ENCODE data around the gene SHROOM2. TPM values are rescaled to one million over a fixed set of nuclear protein-coding genes. Genes with fewer than 3 reads are reported as not detected.

SHROOM2 gene
- total and polyA plus RNA-seq, 7 donors: 0.05 to 0.47 (median 0.12) TPM

- DNase-seq (no peak), ATAC-seq (no peak)
- H3K36me3 ChIP-seq (ENCODE audit: insufficient read depth in 1 of 2, low read depth in 1 of 2): no peaks in the 10 kb centered on the region
- no peaks in the 10 kb centered on the region for H3K9me3 ChIP-seq
- 89 to 97% (median 89%) methylated on average over 13 to 18 of the region's 18 CpGs for WGBS, 3 donors
- no peak for TF ChIP-seq CTCF (IDR thresholded peaks at IDR 0.05)
- no peak overlapping the region for H3K4me3 ChIP-seq
- no peak overlapping the region for H3K27ac ChIP-seq
- H3K4me1 ChIP-seq: no peaks in the 10 kb centered on the region
- H3K27me3 ChIP-seq (ENCODE audit: insufficient read depth in 3 of 3, low read length in 2 of 3): no peaks in the 10 kb centered on the region
- intact Hi-C loops (cut with DNase I): no loop called here
Measured at GRCh38 chrX:9983441-9983840, 197.2 kb downstream of the SHROOM2 start.

- H3K36me3 ChIP-seq (ENCODE audit: insufficient read depth in 1 of 2, low read depth in 1 of 2): no peaks in the 10 kb centered on the region
- 84 to 96% (median 85%) methylated on average over 11 of the region's 11 CpGs for WGBS, 3 donors
- H3K27ac ChIP-seq: no peak overlapping the region
- intact Hi-C loops (cut with DNase I): no loop called here
- TF ChIP-seq CTCF (IDR thresholded peaks at IDR 0.05): no peak
- no peaks in the 10 kb centered on the region for H3K27me3 ChIP-seq (ENCODE audit: insufficient read depth in 3 of 3, low read length in 2 of 3)
- ATAC-seq (no peak), DNase-seq (no peak)
- H3K4me3 ChIP-seq: no peak overlapping the region
- H3K9me3 ChIP-seq: no peaks in the 10 kb centered on the region
- no peaks in the 10 kb centered on the region for H3K4me1 ChIP-seq
Measured at GRCh38 chrX:9983846-9984245, 197.6 kb downstream of the SHROOM2 start.

GRCh38 chrX:9988762-9989161 is 202.5 kb downstream of the SHROOM2 start:
- intact Hi-C loops (cut with DNase I): no loop called here

DNA sequence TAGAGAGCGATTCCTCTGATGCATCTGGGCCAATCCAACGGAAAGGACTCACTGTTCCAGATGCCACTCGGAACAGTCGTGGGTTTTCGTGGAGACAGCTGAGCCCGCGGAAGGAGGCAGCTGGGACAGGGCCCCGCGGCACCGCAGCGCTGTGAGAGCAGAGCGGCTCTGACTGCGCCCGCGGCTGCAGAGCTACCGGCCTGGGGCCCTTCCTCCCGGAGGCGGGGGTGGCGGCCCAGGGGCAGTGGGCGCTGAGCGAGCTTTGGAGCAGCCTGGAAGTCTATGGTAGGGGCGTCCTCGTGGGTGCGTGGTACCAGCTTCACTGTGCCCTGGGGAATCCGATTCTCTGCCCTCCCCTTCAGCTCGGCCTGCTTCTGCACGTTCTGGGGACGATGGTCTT is 205.8 kb downstream of the SHROOM2 start:
- WGBS, 3 donors: 89 to 98% (median 97%) methylated on average over 22 to 28 of the region's 28 CpGs
- intact Hi-C loops (cut with DNase I): no loop called here
- Histone ChIP-seq H3K4me3 (no peak overlapping the region), H3K4me1 (no peaks in the 10 kb centered on the region), H3K27ac (no peak overlapping the region), H3K27me3 (ENCODE audit: insufficient read depth in 3 of 3, low read length in 2 of 3) (no peaks in the 10 kb centered on the region), H3K9me3 (no peaks in the 10 kb centered on the region), H3K36me3 (ENCODE audit: insufficient read depth in 1 of 2, low read depth in 1 of 2) (no peaks in the 10 kb centered on the region)
- no peak for DNase-seq
- ATAC-seq: no peak
- TF ChIP-seq CTCF (IDR thresholded peaks at IDR 0.05): no peak

More at GRCh38 chrX:9988762-9989161, 202.5 kb downstream of the SHROOM2 start:
- 27 to 47% (median 32%) methylated on average over 1 of the region's 1 CpG for WGBS, 3 donors
- no peak overlapping the region for H3K27ac ChIP-seq
- ATAC-seq: no peak
- DNase-seq: no peak
- no peak overlapping the region for H3K4me3 ChIP-seq
- no peaks in the 10 kb centered on the region for H3K36me3 ChIP-seq (ENCODE audit: insufficient read depth in 1 of 2, low read depth in 1 of 2)
- H3K4me1 ChIP-seq: no peaks in the 10 kb centered on the region
- peak; percentile 32 for TF ChIP-seq CTCF (IDR thresholded peaks at IDR 0.05)
- no peaks in the 10 kb centered on the region for H3K27me3 ChIP-seq (ENCODE audit: insufficient read depth in 3 of 3, low read length in 2 of 3)
- H3K9me3 ChIP-seq: no peaks in the 10 kb centered on the region

DNA sequence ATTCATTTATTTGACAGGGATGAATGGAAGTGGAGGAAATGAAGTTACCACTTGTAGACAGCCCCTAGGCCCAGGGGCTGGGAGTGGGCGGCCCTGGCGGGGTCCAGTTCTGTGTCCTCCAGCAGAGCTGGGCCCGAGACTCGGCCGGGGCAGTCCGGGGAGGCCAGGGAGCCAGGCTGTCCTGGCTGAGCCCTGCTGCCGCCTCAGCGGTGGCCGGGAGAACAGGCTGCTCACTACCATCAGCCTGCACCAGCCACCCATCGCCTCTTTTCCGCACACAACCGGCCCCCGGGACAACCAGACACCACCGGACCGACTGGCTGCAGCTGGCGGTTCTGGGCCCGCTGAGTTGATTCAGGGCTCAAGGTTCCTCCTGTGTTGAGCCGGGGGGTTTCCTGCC is 206.5 kb downstream of the SHROOM2 start:
- H3K36me3 ChIP-seq (ENCODE audit: insufficient read depth in 1 of 2, low read depth in 1 of 2): no peaks in the 10 kb centered on the region
- no peak for DNase-seq
- intact Hi-C loops (cut with DNase I): no loop called here
- H3K9me3 ChIP-seq: no peaks in the 10 kb centered on the region
- H3K27ac ChIP-seq: no peak overlapping the region
- no peak for ATAC-seq
- no peaks in the 10 kb centered on the region for H3K4me1 ChIP-seq
- H3K27me3 ChIP-seq (ENCODE audit: insufficient read depth in 3 of 3, low read length in 2 of 3): no peaks in the 10 kb centered on the region
- 94 to 98% (median 95%) methylated on average over 15 to 18 of the region's 18 CpGs for WGBS, 3 donors
- TF ChIP-seq CTCF (IDR thresholded peaks at IDR 0.05): no peak
- H3K4me3 ChIP-seq: no peak overlapping the region

Data from psoas muscle (tissue), 8 donors.